Transverse colon (tissue), 4 donors: ENCODE measurements around the gene SWT1. TPM values are rescaled to one million over a fixed set of nuclear protein-coding genes. Genes with fewer than 3 reads are reported as not detected.

Source experiments
- DNase-seq: peaks from one replicate; pipeline ENCODE4 v3.0.0-alpha.2; 2019
- H3K27ac ChIP-seq, 4 donors: fragments of 200-600 bp; sonication (generic); 2 replicates each; pipeline ENCODE4 v1.5.1; 2016 to 2018; ENCODE audit warnings: inconsistent platforms in 4 of 4
- H3K27me3 ChIP-seq: fragments of 200-600 bp; sonication (generic); 2 replicates; pipeline ENCODE4 v1.5.1; 2017; ENCODE audit warnings: inconsistent platforms
- H3K36me3 ChIP-seq, 4 donors: fragments of 200-600 bp; sonication (generic); 2 replicates each; pipeline ENCODE4 v1.5.1; 2017 to 2019; ENCODE audit warnings: inconsistent platforms in 4 of 4
- H3K4me1 ChIP-seq, 4 donors: fragments of 200-600 bp; sonication (generic); 2 replicates each; pipeline ENCODE4 v1.5.1; 2017 to 2020; ENCODE audit warnings: inconsistent platforms in 4 of 4
- H3K4me3 ChIP-seq, 4 donors: fragments of 200-600 bp; sonication (generic); 1 replicate in 1 of 4; 2 replicates in 3 of 4; pipeline versions ENCODE4 v1.5.1 to v1.6.1; 2017 to 2019; ENCODE audit warnings: inconsistent platforms in 4 of 4
- H3K9me3 ChIP-seq, 2 donors: fragments of 200-600 bp; sonication (generic); 2 replicates each; pipeline ENCODE4 v1.5.1; 2017 to 2019; ENCODE audit warnings: inconsistent platforms in 2 of 2
- EP300 ChIP-seq: sonication (generic); formaldehyde crosslinking; IDR thresholded peaks from one replicate; pipeline ENCODE4 v1.6.1; 2017; ENCODE audit warnings: antibody characterized with exemption, low read depth
- POLR2A ChIP-seq: fragments of 450-650 bp; IDR thresholded peaks from one replicate; pipeline ENCODE4 v1.6.1; 2016; ENCODE audit warnings: antibody characterized with exemption, mild to moderate bottlenecking, moderate library complexity
- POLR2AphosphoS5 ChIP-seq, 3 donors: sonication (generic); formaldehyde crosslinking; IDR thresholded peaks; one replicate each; pipeline ENCODE4 v1.6.1; 2016; ENCODE audit warnings: antibody characterized with exemption in 3 of 3
- WGBS, 2 donors: methylation state at CpG; one replicate each; pipeline ENCODE4 v1.1.5; 2018; ENCODE audit warnings: low coverage in 1 of 2; 5-methylcytosine and 5-hydroxymethylcytosine counted together
- in situ Hi-C, 4 donors: fragments of 200-750 bp; cut with MboI; loops; one replicate each; pipeline versions ENCODE4 v1.15.0 to v1.15.1; 2017; ENCODE audit warnings: low sequenced_read_pairs in 3 of 4, low pct_ligation_motif_present in 1 of 4, low pct_unique_long_range_greater_than_20kb in 1 of 4
- intact Hi-C: fragments of 100-400 bp; cut with DNase I; formaldehyde crosslinking; loops from one replicate; pipeline ENCODE4 v1.15.1; 2023; ENCODE audit warnings: low total_unique reads
- total RNA-seq, 4 donors: library from RNA; depleted of rRNA; stranded (reverse); fragments of >200 nt; gene quantifications; one replicate each; pipeline ENCODE4 v1.1.0, GENCODE V29; 2016
- TF ChIP-seq, protein P1 (sequence below), 5 experiments: fragments of 200-600 bp in 3 of 5; fragments of 450-650 bp in 2 of 5; sonication (generic) in 3 of 5; IDR thresholded peaks; 1 replicate in 2 of 5; 2 replicates in 3 of 5; pipeline ENCODE4 v1.5.1; 2016 to 2017; ENCODE audit warnings: antibody characterized with exemption in 5 of 5, inconsistent platforms in 3 of 5, mild to moderate bottlenecking in 2 of 5, moderate library complexity in 1 of 5

Gene SWT1
- total RNA-seq, 4 donors from 2014 or later: 2.8 to 12.3 (median 10.1) TPM

DNA sequence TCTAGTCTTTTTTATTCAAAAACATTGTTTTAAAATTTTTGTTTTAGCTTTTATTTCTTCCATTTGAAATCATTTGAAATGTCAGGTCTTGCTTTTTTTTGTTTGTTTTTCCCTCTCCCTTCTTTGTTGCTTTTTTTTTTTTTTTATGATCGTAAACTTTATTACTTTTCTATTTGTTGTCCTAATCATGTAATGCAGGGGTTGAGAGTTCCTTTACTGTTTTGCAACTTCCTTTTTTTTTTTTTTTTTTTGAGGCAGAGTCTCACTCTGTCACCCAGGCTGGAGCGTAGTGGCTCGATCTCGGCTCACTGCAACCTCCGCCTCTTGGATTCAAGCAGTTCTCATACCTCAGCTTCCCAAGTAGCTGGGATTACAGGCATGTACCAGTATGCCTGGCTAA, 135.3 kb downstream of the SWT1 start:
- intact Hi-C loops (no loop called here), in situ Hi-C loops (no loop called here)
- TF ChIP-seq EP300 (no peak), POLR2AphosphoS5 (IDR thresholded peaks at IDR 0.05) (no peak), POLR2A (no peak)
- TF ChIP-seq, protein P1, sequence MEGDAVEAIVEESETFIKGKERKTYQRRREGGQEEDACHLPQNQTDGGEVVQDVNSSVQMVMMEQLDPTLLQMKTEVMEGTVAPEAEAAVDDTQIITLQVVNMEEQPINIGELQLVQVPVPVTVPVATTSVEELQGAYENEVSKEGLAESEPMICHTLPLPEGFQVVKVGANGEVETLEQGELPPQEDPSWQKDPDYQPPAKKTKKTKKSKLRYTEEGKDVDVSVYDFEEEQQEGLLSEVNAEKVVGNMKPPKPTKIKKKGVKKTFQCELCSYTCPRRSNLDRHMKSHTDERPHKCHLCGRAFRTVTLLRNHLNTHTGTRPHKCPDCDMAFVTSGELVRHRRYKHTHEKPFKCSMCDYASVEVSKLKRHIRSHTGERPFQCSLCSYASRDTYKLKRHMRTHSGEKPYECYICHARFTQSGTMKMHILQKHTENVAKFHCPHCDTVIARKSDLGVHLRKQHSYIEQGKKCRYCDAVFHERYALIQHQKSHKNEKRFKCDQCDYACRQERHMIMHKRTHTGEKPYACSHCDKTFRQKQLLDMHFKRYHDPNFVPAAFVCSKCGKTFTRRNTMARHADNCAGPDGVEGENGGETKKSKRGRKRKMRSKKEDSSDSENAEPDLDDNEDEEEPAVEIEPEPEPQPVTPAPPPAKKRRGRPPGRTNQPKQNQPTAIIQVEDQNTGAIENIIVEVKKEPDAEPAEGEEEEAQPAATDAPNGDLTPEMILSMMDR (IDR thresholded peaks at IDR 0.05): no peak
- Histone ChIP-seq H3K27me3 (no peaks in the 10 kb centered on the region), H3K36me3 (peaks cover 0 to 19% (median 10%) of the 10 kb centered on the region in 4 donors), H3K4me1 (peaks cover 0 to 17% (median 0%) of the 10 kb centered on the region in 4 donors), H3K9me3 (no peaks in the 10 kb centered on the region), H3K27ac (no peak overlapping the region), H3K4me3 (no peak overlapping the region)
- WGBS, 2 donors: 53 to 63% methylated on average over 5 of the region's 5 CpGs
- no peak for DNase-seq

DNA sequence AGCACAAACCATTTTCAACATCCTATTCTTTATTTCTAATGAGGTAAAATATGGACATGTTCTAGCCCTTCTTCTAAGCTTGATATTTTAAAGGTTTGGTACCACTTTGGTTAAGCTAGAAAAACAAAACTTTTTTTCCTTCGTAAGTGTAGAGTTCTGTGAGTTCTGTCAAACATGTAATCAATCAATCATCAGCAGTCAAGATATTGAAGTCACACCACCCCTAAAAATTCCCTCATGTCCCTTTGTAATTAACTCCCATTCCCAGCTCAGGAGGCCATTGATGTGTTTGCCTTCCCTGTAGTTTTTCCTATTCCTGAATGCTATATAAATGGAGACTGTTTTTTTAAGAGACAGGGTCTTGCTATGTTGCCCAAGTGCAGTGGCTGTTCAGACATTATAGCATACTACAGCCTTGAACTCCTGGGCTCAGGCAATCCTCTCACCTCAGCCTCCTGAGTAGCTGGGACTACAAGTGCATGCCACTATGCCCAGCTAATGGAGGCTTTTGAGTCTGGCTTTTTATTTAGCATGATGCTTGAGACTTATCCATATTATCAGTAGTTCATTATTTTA, 137.1 kb downstream of the SWT1 start:
- no peak for DNase-seq
- Histone ChIP-seq H3K27ac (no peak overlapping the region), H3K27me3 (no peaks in the 10 kb centered on the region), H3K36me3 (peaks cover 0 to 37% (median 17%) of the 10 kb centered on the region in 4 donors), H3K4me3 (no peak overlapping the region), H3K4me1 (peaks cover 0 to 17% (median 0%) of the 10 kb centered on the region in 4 donors), H3K9me3 (no peaks in the 10 kb centered on the region)
- intact Hi-C loops: no loop called here
- TF ChIP-seq POLR2A: no peak
- TF ChIP-seq POLR2AphosphoS5 (IDR thresholded peaks at IDR 0.05): no peak
- no peak for TF ChIP-seq EP300
- TF ChIP-seq, protein P1 (IDR thresholded peaks at IDR 0.05): no peak
- 100% methylated on average over 1 of the region's 1 CpG for whole genome bisulfite sequencing, 2 donors
- in situ Hi-C loops: no loop called here

DNA sequence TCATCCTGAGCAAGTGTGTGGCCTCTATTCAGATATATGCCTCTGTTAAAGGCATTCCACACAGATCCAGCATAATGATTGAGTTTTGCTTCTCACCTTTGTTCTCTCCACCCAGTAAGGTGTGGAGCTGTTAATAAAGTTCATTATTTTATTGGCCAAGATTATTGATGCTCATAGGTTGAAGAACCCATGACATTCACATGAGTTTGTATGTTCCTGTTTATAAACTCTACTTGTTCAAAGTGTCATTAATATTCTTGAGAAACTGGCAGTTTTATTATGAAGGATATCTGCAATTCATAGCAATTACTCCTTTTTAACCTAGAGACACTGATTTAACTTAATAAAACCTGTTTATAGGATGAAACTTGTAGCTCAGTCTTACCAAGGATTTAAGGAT, 138.1 kb downstream of the SWT1 start:
- in situ Hi-C loops (no loop called here), intact Hi-C loops (no loop called here)
- no peak for DNase-seq
- H3K36me3 ChIP-seq: peaks cover 0 to 48% (median 22%) of the 10 kb centered on the region in 4 donors
- H3K4me1 ChIP-seq: peaks cover 0 to 17% (median 0%) of the 10 kb centered on the region in 4 donors
- H3K9me3 ChIP-seq: no peaks in the 10 kb centered on the region
- TF ChIP-seq EP300: no peak
- TF ChIP-seq, protein P1 (IDR thresholded peaks at IDR 0.05): no peak
- TF ChIP-seq POLR2A: no peak
- TF ChIP-seq POLR2AphosphoS5 (IDR thresholded peaks at IDR 0.05): no peak
- H3K27ac ChIP-seq: no peak overlapping the region
- no peaks in the 10 kb centered on the region for H3K27me3 ChIP-seq
- H3K4me3 ChIP-seq: no peak overlapping the region

DNA sequence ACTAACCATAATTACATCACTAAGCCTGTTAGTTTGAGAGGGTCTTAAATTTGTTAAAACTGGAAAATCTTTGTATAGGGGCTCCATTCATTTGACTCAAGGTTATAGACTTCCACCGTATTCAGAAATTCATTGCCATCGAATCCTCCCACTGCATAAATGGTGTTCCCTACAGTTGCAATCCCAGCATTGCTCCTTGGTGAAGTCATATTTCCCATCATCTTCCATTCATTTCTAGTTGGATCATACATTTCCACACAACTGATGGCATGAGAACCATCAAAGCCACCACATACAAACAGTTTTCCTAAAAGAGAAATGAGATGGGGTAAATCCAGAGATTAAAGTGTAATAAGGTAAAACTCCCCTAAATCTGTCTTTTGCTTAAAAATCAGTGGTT, 141.0 kb downstream of the SWT1 start:
- in situ Hi-C loops: no loop called here
- no peaks in the 10 kb centered on the region for H3K27me3 ChIP-seq
- H3K4me3 ChIP-seq: no peak overlapping the region
- H3K27ac ChIP-seq: no peak overlapping the region
- DNase-seq: no peak
- no peaks in the 10 kb centered on the region for H3K9me3 ChIP-seq
- no peaks in the 10 kb centered on the region for H3K4me1 ChIP-seq
- peaks cover 0 to 70% (median 32%) of the 10 kb centered on the region in 4 donors for H3K36me3 ChIP-seq
- TF ChIP-seq POLR2AphosphoS5 (IDR thresholded peaks at IDR 0.05) (no peak), POLR2A (no peak), EP300 (no peak)
- TF ChIP-seq, protein P1 (IDR thresholded peaks at IDR 0.05): no peak
- intact Hi-C loops: no loop called here
- 80 to 100% methylated on average over 1 to 2 of the region's 2 CpGs for WGBS, 2 donors
